Natural killer cell (primary cell): ENCODE measurements around the gene BMPR1A. TPM values are rescaled to one million over a fixed set of nuclear protein-coding genes. Genes with fewer than 3 reads are reported as not detected.

Experiments
- ATAC-seq, 3 donors: fragments of 150-1000 bp in 2 of 3; fragments of 200-7000 bp in 1 of 3; cut with Tn5 transposase; 1 replicate in 1 of 3; 2 replicates in 2 of 3; pipeline ENCODE4 v1.10.0; 2021; ENCODE audit warnings: mild to moderate bottlenecking in 2 of 3, moderate library complexity in 2 of 3
- DNase-seq, 2 donors: peaks; one replicate each; pipeline versions ENCODE4 v3.0.0 to v3.0.0-alpha.2; 2013 to 2021; ENCODE audit warnings: mixed read lengths in 1 of 2
- H3K27ac ChIP-seq: one replicate; pipeline ENCODE4 v1.5.1; 2013; ENCODE audit warnings: mild to moderate bottlenecking, low read length
- H3K27me3 ChIP-seq: one replicate; pipeline ENCODE4 v1.6.1; 2013; ENCODE audit warnings: low read length; ENCODE audit not compliant: control insufficient read depth, insufficient read depth
- H3K36me3 ChIP-seq: one replicate; pipeline ENCODE4 v1.6.1; 2013; ENCODE audit warnings: low read length; ENCODE audit not compliant: control insufficient read depth, insufficient read depth
- H3K4me1 ChIP-seq: one replicate; pipeline ENCODE4 v1.6.1; 2013; ENCODE audit warnings: low read length; ENCODE audit not compliant: control insufficient read depth, insufficient read depth
- H3K4me3 ChIP-seq: one replicate; pipeline ENCODE4 v1.5.1; 2013; ENCODE audit warnings: low read length
- H3K9me3 ChIP-seq: one replicate; pipeline ENCODE4 v1.6.1; 2013; ENCODE audit warnings: low read length; ENCODE audit not compliant: control insufficient read depth, insufficient read depth
- H3K27ac Mint-ChIP-seq, 2 donors: one replicate each; pipeline ENCODE4 v1.8.0; 2022; ENCODE audit warnings: mild to moderate bottlenecking in 2 of 2, mixed read lengths in 2 of 2, moderate library complexity in 1 of 2
- H3K27me3 Mint-ChIP-seq, 2 donors: one replicate each; pipeline ENCODE4 v1.8.0; 2022; ENCODE audit warnings: low read depth in 2 of 2, mixed read lengths in 2 of 2
- H3K36me3 Mint-ChIP-seq: one replicate; pipeline ENCODE4 v1.8.0; 2022; ENCODE audit warnings: mixed read lengths
- H3K4me1 Mint-ChIP-seq, 2 donors: one replicate each; pipeline ENCODE4 v1.8.0; 2022; ENCODE audit warnings: mixed read lengths in 2 of 2
- H3K4me3 Mint-ChIP-seq: one replicate; pipeline ENCODE4 v1.8.0; 2022; ENCODE audit warnings: mild to moderate bottlenecking, moderate library complexity, mixed read lengths
- H3K9me3 Mint-ChIP-seq, 2 donors: one replicate each; pipeline ENCODE4 v1.8.0; 2022; ENCODE audit warnings: mixed read lengths in 2 of 2
- WGBS: methylation state at CpG from one replicate; pipeline ENCODE4 v1.1.7; 2013; ENCODE audit warnings: missing lambda C conversion rate; ENCODE audit not compliant: insufficient coverage; 5-methylcytosine and 5-hydroxymethylcytosine counted together
- intact Hi-C: fragments of 100-400 bp; cut with micrococcal nuclease; formaldehyde crosslinking; loops from one replicate; pipeline ENCODE4 v1.14.2; 2022
- total RNA-seq, 4 donors: library from RNA; stranded (reverse); fragments of 120-200 nt in 1 of 4; gene quantifications; one replicate each; pipeline versions ENCODE4 v1.2.3 to v1.2.4, GENCODE V29; 2013 to 2022
- TF ChIP-seq, protein P1 (sequence below): fragments of 200-600 bp; IDR thresholded peaks from one replicate; pipeline ENCODE4 v1.8.0; 2022; ENCODE audit warnings: antibody characterized with exemption

Gene BMPR1A
- 1 to 10 TPM; 5.5 to 8.1 (median 7.7) TPM for total RNA-seq
- 12.8 TPM for total RNA-seq (2013)

DNA sequence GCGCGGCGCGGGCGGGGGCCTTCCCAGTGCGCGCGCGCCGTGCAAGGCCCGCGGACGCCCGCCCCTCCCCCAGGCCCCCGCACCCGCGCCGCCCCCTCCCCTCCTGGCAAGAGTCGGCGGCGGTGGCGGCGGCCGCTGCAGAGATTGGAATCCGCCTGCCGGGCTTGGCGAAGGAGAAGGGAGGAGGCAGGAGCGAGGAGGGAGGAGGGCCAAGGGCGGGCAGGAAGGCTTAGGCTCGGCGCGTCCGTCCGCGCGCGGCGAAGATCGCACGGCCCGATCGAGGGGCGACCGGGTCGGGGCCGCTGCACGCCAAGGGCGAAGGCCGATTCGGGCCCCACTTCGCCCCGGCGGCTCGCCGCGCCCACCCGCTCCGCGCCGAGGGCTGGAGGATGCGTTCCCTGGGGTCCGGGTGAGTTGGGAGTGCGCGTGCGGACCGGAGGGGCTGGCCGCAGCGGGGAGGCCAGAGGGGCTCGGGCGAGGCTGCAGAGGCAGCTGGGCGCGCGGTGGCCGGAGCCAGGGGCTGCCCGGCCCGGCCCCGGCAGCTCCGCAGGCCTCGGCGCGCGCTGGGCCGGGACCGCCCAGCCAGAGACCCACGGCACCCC lies at the start of gene BMPR1A:
BMPR1A (plus strand) TSS at position 109 of the 602 bp plus-strand sequence. CDS start 119,400 bp downstream, outside the sequence.
- TF ChIP-seq, protein P1, sequence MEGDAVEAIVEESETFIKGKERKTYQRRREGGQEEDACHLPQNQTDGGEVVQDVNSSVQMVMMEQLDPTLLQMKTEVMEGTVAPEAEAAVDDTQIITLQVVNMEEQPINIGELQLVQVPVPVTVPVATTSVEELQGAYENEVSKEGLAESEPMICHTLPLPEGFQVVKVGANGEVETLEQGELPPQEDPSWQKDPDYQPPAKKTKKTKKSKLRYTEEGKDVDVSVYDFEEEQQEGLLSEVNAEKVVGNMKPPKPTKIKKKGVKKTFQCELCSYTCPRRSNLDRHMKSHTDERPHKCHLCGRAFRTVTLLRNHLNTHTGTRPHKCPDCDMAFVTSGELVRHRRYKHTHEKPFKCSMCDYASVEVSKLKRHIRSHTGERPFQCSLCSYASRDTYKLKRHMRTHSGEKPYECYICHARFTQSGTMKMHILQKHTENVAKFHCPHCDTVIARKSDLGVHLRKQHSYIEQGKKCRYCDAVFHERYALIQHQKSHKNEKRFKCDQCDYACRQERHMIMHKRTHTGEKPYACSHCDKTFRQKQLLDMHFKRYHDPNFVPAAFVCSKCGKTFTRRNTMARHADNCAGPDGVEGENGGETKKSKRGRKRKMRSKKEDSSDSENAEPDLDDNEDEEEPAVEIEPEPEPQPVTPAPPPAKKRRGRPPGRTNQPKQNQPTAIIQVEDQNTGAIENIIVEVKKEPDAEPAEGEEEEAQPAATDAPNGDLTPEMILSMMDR = no peak
- Mint-ChIP-seq H3K27me3 (peaks cover 29 to 37% of the 10 kb centered on the region in 2 donors), H3K36me3 (no peaks in the 10 kb centered on the region), H3K27ac (peak within 1 kb of the TSS; percentile 64 to 87), H3K4me1 (peaks cover 31 to 42% of the 10 kb centered on the region in 2 donors), H3K4me3 (peak within 1 kb of the TSS; percentile 91), H3K9me3 (no peaks in the 10 kb centered on the region)
- intact Hi-C loops = loop anchor here (1.0 kb wide), 1 partner anchor 45 kb away; no protein-coding TSS in a partner anchor
- peaks cover 14% of the 10 kb centered on the region for H3K4me1 ChIP-seq
- peak within 1 kb of the TSS; percentile 61 for H3K4me3 ChIP-seq
- H3K27ac ChIP-seq = no peak within 1 kb of the TSS
- DNase-seq = no peak
- under 1% methylated on average over 78 of the region's 85 CpGs for WGBS
- no peaks in the 10 kb centered on the region for H3K9me3 ChIP-seq
- peaks cover 15% of the 10 kb centered on the region for H3K27me3 ChIP-seq
- ATAC-seq = peak; percentile 6 to 51 (median 49)
- no peaks in the 10 kb centered on the region for H3K36me3 ChIP-seq

DNA sequence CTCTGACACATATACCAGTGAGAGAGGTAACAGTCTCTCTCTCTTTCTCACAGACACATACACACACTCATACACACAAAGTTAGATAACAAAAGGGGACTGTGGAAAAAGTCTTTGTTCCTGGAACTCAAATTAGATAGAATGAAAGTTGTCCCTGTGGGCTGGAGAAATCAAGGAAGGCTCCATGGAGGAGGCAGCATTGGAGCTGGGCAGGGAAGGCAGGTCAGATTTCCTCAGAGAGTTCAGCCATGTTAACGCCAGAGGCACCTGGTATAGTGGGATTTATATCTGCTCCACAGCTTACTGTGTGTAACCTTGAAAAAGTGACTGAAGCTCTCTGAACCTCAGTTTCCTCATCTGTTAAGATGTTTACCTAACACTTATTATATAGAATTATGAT lies 49.4 kb upstream of the BMPR1A start:
- Mint-ChIP-seq H3K27me3 (no peaks in the 10 kb centered on the region), H3K27ac (peak overlapping the region; percentile 16 to 51), H3K36me3 (no peaks in the 10 kb centered on the region), H3K4me1 (peaks cover 20 to 30% of the 10 kb centered on the region in 2 donors), H3K4me3 (no peak overlapping the region), H3K9me3 (no peaks in the 10 kb centered on the region)
- Histone ChIP-seq H3K4me1 (peaks cover 15% of the 10 kb centered on the region), H3K9me3 (no peaks in the 10 kb centered on the region), H3K27ac (no peak overlapping the region), H3K36me3 (no peaks in the 10 kb centered on the region), H3K4me3 (no peak overlapping the region), H3K27me3 (no peaks in the 10 kb centered on the region)
- intact Hi-C loops = no loop called here
- no peak for ATAC-seq
- DNase-seq = no peak
- TF ChIP-seq, protein P1 = no peak
- WGBS = 87% methylated on average over 1 of the region's 1 CpG

DNA sequence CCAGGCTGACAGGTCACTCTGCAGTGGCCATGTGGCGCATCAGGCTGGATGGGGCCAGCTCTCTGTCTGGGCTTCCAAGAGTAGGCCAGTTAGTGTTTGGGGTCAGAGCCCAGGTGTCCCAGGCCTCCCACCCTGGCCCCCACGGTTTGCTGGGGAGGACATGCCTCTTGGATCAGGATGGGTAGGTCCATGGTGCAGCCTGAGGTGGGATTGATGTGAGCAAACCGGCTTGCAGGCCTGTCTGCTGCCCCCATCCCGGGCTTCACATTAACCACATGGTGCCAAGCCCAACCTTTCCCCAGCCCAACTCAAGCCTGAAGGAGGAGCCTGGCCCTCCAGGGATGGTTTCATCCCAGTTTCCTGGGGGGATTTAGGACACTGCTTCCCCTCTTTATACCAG lies 48.9 kb upstream of the BMPR1A start:
- Mint-ChIP-seq H3K36me3 (no peaks in the 10 kb centered on the region), H3K9me3 (no peaks in the 10 kb centered on the region), H3K27ac (no peak overlapping the region), H3K27me3 (no peaks in the 10 kb centered on the region), H3K4me3 (no peak overlapping the region), H3K4me1 (peaks cover 25 to 34% of the 10 kb centered on the region in 2 donors)
- TF ChIP-seq, protein P1 = no peak
- WGBS = 74% methylated on average over 4 of the region's 4 CpGs
- Histone ChIP-seq H3K27ac (no peak overlapping the region), H3K36me3 (no peaks in the 10 kb centered on the region), H3K4me1 (peaks cover 20% of the 10 kb centered on the region), H3K4me3 (no peak overlapping the region), H3K9me3 (no peaks in the 10 kb centered on the region), H3K27me3 (no peaks in the 10 kb centered on the region)
- no peak for DNase-seq
- no peak for ATAC-seq
- intact Hi-C loops = no loop called here
